SK-N-SH (cell line): ENCODE measurements around the gene ADCY7. TPM values are rescaled to one million over a fixed set of nuclear protein-coding genes. Genes with fewer than 3 reads are reported as not detected.

Experiments
- CTCF ChIA-PET: fragments of 300-600, 350-600 bp; formaldehyde crosslinking; extraction: SDS; loops from one replicate; lab custom pipeline; 2021; lab: Yijun Ruan, JAX
- POLR2A ChIA-PET: fragments of 350-600 bp; sonication (Branson Sonifier 250); formaldehyde crosslinking; extraction: SDS; loops from one replicate; lab custom pipeline; 2020; ENCODE audit warnings: antibody characterized with exemption, inconsistent platforms; lab: Yijun Ruan, JAX
- DNase-seq: peaks from one replicate; pipeline ENCODE4 v3.0.0; 2012
- H2AFZ ChIP-seq: fragments of 200-600 bp; sonication (generic); 2 replicates; pipeline ENCODE4 v1.8.1; 2016; ENCODE audit warnings: antibody characterized with exemption, mild to moderate bottlenecking, low read depth
- H3F3A ChIP-seq: fragments of 200-600 bp; sonication (generic); replicated peaks from 2 replicates; pipeline ENCODE3; 2016; ENCODE audit warnings: antibody characterized with exemption, mild to moderate bottlenecking; ENCODE audit not compliant: insufficient read depth
- H3K27ac ChIP-seq, 2 experiments: fragments of 200-500 bp in 1 of 2; fragments of 200-600 bp in 1 of 2; sonication (Bioruptor generic) in 1 of 2; sonication (generic), shearing (Covaris generic) in 1 of 2; 2 replicates each; pipeline versions ENCODE4 v1.5.1 to v1.6.1; 2014 to 2016; ENCODE audit warnings: low read depth in 2 of 2, inconsistent platforms in 1 of 2, low read length in 1 of 2, mild to moderate bottlenecking in 1 of 2, mixed read lengths in 1 of 2
- H3K27me3 ChIP-seq: fragments of 200-600 bp; sonication (generic), shearing (Covaris generic); 2 replicates; pipeline ENCODE4 v1.6.1; 2016; ENCODE audit warnings: mixed run types; ENCODE audit not compliant: insufficient read depth
- H3K36me3 ChIP-seq, 2 experiments: fragments of 200-500 bp in 1 of 2; fragments of 200-600 bp in 1 of 2; sonication (Bioruptor generic) in 1 of 2; sonication (generic) in 1 of 2; replicated peaks in 1 of 2; 2 replicates each; pipeline versions ENCODE3 to v1.5.1; 2014 to 2016; ENCODE audit warnings: low read length in 1 of 2, mild to moderate bottlenecking in 1 of 2; ENCODE audit not compliant: insufficient read depth in 2 of 2, control insufficient read depth in 1 of 2
- H3K4me1 ChIP-seq, 2 experiments: fragments of 200-500 bp in 1 of 2; fragments of 200-600 bp in 1 of 2; sonication (Bioruptor generic) in 1 of 2; sonication (generic), shearing (Covaris generic) in 1 of 2; 2 replicates each; pipeline versions ENCODE4 v1.5.1 to v1.6.1; 2014 to 2016; ENCODE audit warnings: low read depth in 1 of 2, low read length in 1 of 2, mixed run types in 1 of 2; ENCODE audit not compliant: insufficient read depth in 2 of 2, control insufficient read depth in 1 of 2
- H3K4me2 ChIP-seq: fragments of 200-600 bp; sonication (generic), shearing (Covaris generic); 2 replicates; pipeline ENCODE4 v1.6.1; 2017; ENCODE audit warnings: mixed run types
- H3K4me3 ChIP-seq, 2 experiments: fragments of 200-500 bp in 1 of 2; fragments of 200-600 bp in 1 of 2; sonication (Bioruptor generic) in 1 of 2; sonication (generic), shearing (Covaris generic) in 1 of 2; 2 replicates each; pipeline versions ENCODE4 v1.5.1 to v1.8.1; 2014 to 2016; ENCODE audit warnings: low read depth in 2 of 2, inconsistent platforms in 1 of 2, low read length in 1 of 2, mild to moderate bottlenecking in 1 of 2, mixed read lengths in 1 of 2, moderate library complexity in 1 of 2
- H3K79me2 ChIP-seq: fragments of 200-600 bp; sonication (generic); 2 replicates; pipeline ENCODE4 v1.8.1; 2017; ENCODE audit warnings: mild to moderate bottlenecking; ENCODE audit not compliant: insufficient read depth
- H3K9ac ChIP-seq: fragments of 200-600 bp; sonication (generic); 2 replicates; pipeline ENCODE4 v1.6.1; 2017; ENCODE audit warnings: mixed run types
- H3K9me2 ChIP-seq: fragments of 200-600 bp; sonication (generic); 2 replicates; pipeline ENCODE4 v1.6.1; 2017; ENCODE audit warnings: mixed run types
- H3K9me3 ChIP-seq: fragments of 200-600 bp; sonication (generic); 2 replicates; pipeline ENCODE4 v1.6.1; 2017; ENCODE audit warnings: mixed run types, mild to moderate bottlenecking, moderate library complexity
- H4K20me1 ChIP-seq: fragments of 200-600 bp; sonication (generic); 2 replicates; pipeline ENCODE4 v1.6.1; 2017; ENCODE audit warnings: mild to moderate bottlenecking, mixed run types; ENCODE audit not compliant: insufficient read depth
- ELF1 ChIP-seq: IDR thresholded peaks from 2 replicates; pipeline ENCODE4 v1.4.0; 2012
- EZH2phosphoT487 ChIP-seq: fragments of 200-600 bp; sonication (generic); IDR thresholded peaks from 2 replicates; pipeline ENCODE4 v1.6.1; 2017; ENCODE audit warnings: low read depth, mixed run types, mild to moderate bottlenecking, antibody characterized with exemption, moderate library complexity, borderline replicate concordance
- FOSL2 ChIP-seq: IDR thresholded peaks from 2 replicates; pipeline ENCODE4 v1.4.0; 2012; ENCODE audit warnings: low read depth, mild to moderate bottlenecking, moderate library complexity, borderline replicate concordance
- FOXM1 ChIP-seq: IDR thresholded peaks from 2 replicates; pipeline ENCODE4 v1.4.0; 2012; ENCODE audit warnings: low read depth, mild to moderate bottlenecking
- GATA2 ChIP-seq: sonication (generic); formaldehyde crosslinking; IDR thresholded peaks from 2 replicates; pipeline ENCODE4 v1.5.0; 2020; ENCODE audit warnings: mild to moderate bottlenecking, missing genetic modification reagents
- JUND ChIP-seq: IDR thresholded peaks from 2 replicates; pipeline ENCODE4 v1.4.0; 2012
- MXI1 ChIP-seq: IDR thresholded peaks from 2 replicates; pipeline ENCODE4 v1.6.1; 2012; ENCODE audit warnings: mild to moderate bottlenecking, low read depth, low read length, improper control_type of control experiment
- NRF1 ChIP-seq: IDR thresholded peaks from 2 replicates; pipeline ENCODE4 v1.6.1; 2012; ENCODE audit warnings: low read depth, mild to moderate bottlenecking, low read length
- POLR2AphosphoS5 ChIP-seq: IDR thresholded peaks from 2 replicates; pipeline ENCODE4 v1.6.1; 2012; ENCODE audit warnings: low read depth, low read length
- RAD21 ChIP-seq: IDR thresholded peaks from 2 replicates; pipeline ENCODE4 v1.6.1; 2012; ENCODE audit warnings: mild to moderate bottlenecking, low read length
- RFX5 ChIP-seq: IDR thresholded peaks from 2 replicates; pipeline ENCODE4 v1.6.1; 2012; ENCODE audit warnings: mild to moderate bottlenecking, improper control_type of control experiment, low read length
- SIN3A ChIP-seq: IDR thresholded peaks from 2 replicates; pipeline ENCODE4 v1.6.1; 2012; ENCODE audit warnings: low read depth, mild to moderate bottlenecking, low read length, moderate library complexity, borderline replicate concordance
- TAF1 ChIP-seq: IDR thresholded peaks from 2 replicates; pipeline ENCODE4 v1.6.1; 2012; ENCODE audit warnings: low read depth, mild to moderate bottlenecking, low read length, moderate library complexity, borderline replicate concordance
- TEAD4 ChIP-seq: IDR thresholded peaks from 2 replicates; pipeline ENCODE4 v1.4.0; 2012; ENCODE audit warnings: mild to moderate bottlenecking, borderline replicate concordance; ENCODE audit not compliant: insufficient read depth
- YY1 ChIP-seq: IDR thresholded peaks from 2 replicates; pipeline ENCODE4 v1.4.0; 2012; ENCODE audit warnings: low read depth, mild to moderate bottlenecking
- WGBS: methylation state at CpG from one replicate; pipeline ENCODE4 v1.1.6; 2017; ENCODE audit warnings: low lambda C conversion rate; 5-methylcytosine and 5-hydroxymethylcytosine counted together
- polyA plus RNA-seq, 3 experiments: library from polyadenylated mRNA; depleted of rRNA; stranded (reverse); fragments of >200 nt; gene quantifications; 2 replicates each; pipeline ENCODE4 v1.2.3, GENCODE V29; 2012
- TF ChIP-seq, protein P1 (sequence below): fragments of 150-350 bp; IDR thresholded peaks from 2 replicates; pipeline ENCODE4 v1.6.1; 2017; ENCODE audit warnings: antibody characterized with exemption, low read length, low read depth, borderline replicate concordance
- TF ChIP-seq, protein P2 (sequence below): IDR thresholded peaks from 2 replicates; pipeline ENCODE4; 2012
- TF ChIP-seq, protein P3 (sequence below): fragments of 150-350 bp; IDR thresholded peaks from 2 replicates; pipeline ENCODE4 v1.6.1; 2016; ENCODE audit warnings: mild to moderate bottlenecking, low read depth, low read length
- TF ChIP-seq, protein P4 (sequence below): IDR thresholded peaks from 2 replicates; pipeline ENCODE4 v1.4.0; 2012; ENCODE audit warnings: low read depth, borderline replicate concordance
- TF ChIP-seq, protein P5 (sequence below): IDR thresholded peaks from 2 replicates; pipeline ENCODE4 v1.4.0; 2012; ENCODE audit warnings: low read depth

The ADCY7 gene
- polyA plus RNA-seq, 1 of the 3 experiments (the other 2 are of a cell fraction): 14.3 TPM

DNA sequence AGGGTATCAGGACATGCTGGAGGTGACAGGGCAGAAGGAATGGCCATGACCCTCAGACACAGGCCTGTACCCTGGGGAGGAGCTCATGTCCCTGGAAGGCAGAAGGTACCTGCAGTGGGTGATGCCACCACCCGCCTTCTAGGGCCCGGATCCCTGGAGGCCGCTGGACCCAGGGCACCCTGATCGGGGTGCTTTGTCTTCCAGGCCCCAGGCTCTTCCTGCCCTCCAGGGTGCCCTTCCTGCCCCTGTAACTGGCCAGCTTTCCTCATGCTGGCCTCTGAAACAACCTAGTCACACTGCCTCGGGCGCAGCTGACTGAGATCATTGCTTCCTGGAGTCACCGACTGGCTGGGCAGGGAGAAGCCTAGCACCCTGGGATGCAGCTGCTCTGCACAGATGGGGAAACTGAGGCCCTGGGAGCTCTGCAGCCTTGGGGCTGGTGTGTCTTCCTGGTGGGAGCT is 5.8 kb downstream of the ADCY7 start:
- Histone ChIP-seq H3K36me3 (no peaks in the 10 kb centered on the region), H3K9me2 (no peaks in the 10 kb centered on the region), H3K9ac (no peak overlapping the region), H3K4me2 (no peak overlapping the region), H4K20me1 (peaks cover 3% of the 10 kb centered on the region; the same call in 1 of the 2 replicates), H3K27me3 (no peaks in the 10 kb centered on the region), H2AFZ (no peak overlapping the region), H3K79me2 (peaks cover 16% of the 10 kb centered on the region), H3K9me3 (no peaks in the 10 kb centered on the region), H3K27ac (no peak overlapping the region), H3F3A (no peaks in the 10 kb centered on the region), H3K4me1 (peaks cover 3 to 25% of the 10 kb centered on the region in 2 experiments; a peak in 2 of 4 replicates), H3K4me3 (no peak overlapping the region)
- ChIA-PET POLR2A (no interaction called here), CTCF (interaction anchor here (0.7 to 1.1 kb wide), 3 partner anchors 12 to 247 kb away, joined by 3 to 4 read pairs (median 4); partner anchors contain the start of gene CNEP1R1)
- no peak for DNase-seq
- WGBS: 96% methylated on average over 7 of the region's 7 CpGs
- TF ChIP-seq FOXM1 (no peak), EZH2phosphoT487 (no peak), FOSL2 (no peak), GATA2 (CRISPR knock-in tag) (no peak), ELF1 (no peak), RFX5 (no peak), NRF1 (no peak)
- TF ChIP-seq, protein P1, sequence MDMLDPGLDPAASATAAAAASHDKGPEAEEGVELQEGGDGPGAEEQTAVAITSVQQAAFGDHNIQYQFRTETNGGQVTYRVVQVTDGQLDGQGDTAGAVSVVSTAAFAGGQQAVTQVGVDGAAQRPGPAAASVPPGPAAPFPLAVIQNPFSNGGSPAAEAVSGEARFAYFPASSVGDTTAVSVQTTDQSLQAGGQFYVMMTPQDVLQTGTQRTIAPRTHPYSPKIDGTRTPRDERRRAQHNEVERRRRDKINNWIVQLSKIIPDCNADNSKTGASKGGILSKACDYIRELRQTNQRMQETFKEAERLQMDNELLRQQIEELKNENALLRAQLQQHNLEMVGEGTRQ: no peak
- TF ChIP-seq, protein P2, sequence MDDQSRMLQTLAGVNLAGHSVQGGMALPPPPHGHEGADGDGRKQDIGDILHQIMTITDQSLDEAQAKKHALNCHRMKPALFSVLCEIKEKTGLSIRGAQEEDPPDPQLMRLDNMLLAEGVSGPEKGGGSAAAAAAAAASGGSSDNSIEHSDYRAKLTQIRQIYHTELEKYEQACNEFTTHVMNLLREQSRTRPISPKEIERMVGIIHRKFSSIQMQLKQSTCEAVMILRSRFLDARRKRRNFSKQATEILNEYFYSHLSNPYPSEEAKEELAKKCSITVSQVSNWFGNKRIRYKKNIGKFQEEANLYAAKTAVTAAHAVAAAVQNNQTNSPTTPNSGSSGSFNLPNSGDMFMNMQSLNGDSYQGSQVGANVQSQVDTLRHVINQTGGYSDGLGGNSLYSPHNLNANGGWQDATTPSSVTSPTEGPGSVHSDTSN: no peak
- TF ChIP-seq, protein P3, sequence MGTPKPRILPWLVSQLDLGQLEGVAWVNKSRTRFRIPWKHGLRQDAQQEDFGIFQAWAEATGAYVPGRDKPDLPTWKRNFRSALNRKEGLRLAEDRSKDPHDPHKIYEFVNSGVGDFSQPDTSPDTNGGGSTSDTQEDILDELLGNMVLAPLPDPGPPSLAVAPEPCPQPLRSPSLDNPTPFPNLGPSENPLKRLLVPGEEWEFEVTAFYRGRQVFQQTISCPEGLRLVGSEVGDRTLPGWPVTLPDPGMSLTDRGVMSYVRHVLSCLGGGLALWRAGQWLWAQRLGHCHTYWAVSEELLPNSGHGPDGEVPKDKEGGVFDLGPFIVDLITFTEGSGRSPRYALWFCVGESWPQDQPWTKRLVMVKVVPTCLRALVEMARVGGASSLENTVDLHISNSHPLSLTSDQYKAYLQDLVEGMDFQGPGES: no peak

DNA sequence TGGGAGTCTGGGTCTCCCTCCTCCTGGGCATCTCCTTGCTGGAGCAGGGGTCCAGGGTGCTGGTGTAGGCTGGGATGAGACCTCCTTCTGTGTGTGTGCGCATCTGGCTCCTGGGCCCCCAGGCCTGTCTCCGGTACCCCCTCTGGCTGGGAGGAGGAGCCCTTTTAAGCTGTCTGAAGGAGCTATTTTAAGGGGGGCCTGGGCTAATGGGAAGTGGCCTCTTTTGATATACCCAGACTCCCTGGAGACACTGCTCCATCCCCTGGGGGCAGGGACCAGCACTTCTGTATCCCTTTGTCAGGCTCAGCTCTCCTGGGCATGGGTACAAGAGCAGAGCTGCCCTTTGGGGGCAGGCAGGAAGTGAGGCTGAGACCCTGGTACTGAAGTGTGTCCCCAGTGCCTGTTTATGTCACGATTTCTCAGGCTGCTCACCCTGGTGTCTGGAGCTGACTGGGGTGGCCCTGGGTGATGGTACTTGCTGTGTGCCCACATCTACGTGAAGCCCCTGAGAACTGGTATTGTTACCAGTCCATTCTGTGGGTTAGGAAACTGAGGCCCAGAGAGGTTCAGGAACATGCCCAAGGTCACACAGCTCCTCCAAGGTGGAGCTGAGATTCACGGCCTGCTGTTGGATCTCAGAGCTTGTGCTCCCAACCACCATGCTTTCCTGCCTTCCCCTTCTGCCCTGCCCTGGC is 6.5 kb downstream of the ADCY7 start:
- POLR2A ChIA-PET: no interaction called here
- Histone ChIP-seq H3K4me1 (peaks cover 0 to 19% of the 10 kb centered on the region in 2 experiments; a peak in 1 of 4 replicates), H3K9me3 (no peaks in the 10 kb centered on the region), H2AFZ (no peak overlapping the region), H3K27ac (no peak overlapping the region), H3K4me2 (no peak overlapping the region), H3K4me3 (no peak overlapping the region), H3K36me3 (no peaks in the 10 kb centered on the region), H3K79me2 (peaks cover 10% of the 10 kb centered on the region), H3K9me2 (no peaks in the 10 kb centered on the region), H4K20me1 (peaks cover 3% of the 10 kb centered on the region; the same call in 1 of the 2 replicates), H3K9ac (no peak overlapping the region), H3F3A (no peaks in the 10 kb centered on the region), H3K27me3 (no peaks in the 10 kb centered on the region)
- DNase-seq: no peak
- 89% methylated on average over 1 of the region's 5 CpGs for WGBS
- CTCF ChIA-PET: interaction anchor here (0.7 to 1.1 kb wide), 4 partner anchors 12 to 248 kb away, joined by 3 to 4 read pairs (median 4); partner anchors contain the start of gene CNEP1R1
- TF ChIP-seq TAF1 (no peak), SIN3A (no peak), TEAD4 (no peak), JUND (no peak), RAD21 (no peak), YY1 (no peak), POLR2AphosphoS5 (no peak), MXI1 (no peak)
- TF ChIP-seq, protein P4, sequence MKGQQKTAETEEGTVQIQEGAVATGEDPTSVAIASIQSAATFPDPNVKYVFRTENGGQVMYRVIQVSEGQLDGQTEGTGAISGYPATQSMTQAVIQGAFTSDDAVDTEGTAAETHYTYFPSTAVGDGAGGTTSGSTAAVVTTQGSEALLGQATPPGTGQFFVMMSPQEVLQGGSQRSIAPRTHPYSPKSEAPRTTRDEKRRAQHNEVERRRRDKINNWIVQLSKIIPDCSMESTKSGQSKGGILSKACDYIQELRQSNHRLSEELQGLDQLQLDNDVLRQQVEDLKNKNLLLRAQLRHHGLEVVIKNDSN: no peak
- TF ChIP-seq, protein P3: no peak
- TF ChIP-seq, protein P5, sequence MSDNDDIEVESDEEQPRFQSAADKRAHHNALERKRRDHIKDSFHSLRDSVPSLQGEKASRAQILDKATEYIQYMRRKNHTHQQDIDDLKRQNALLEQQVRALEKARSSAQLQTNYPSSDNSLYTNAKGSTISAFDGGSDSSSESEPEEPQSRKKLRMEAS: no peak
- TF ChIP-seq, protein P2: no peak
